Coronary artery (tissue), 2 donors: ENCODE data around the gene IKZF4.
A peak's percentile ranks its signal among the peaks of the same experiment; 100 is the strongest.
"Not testable (repeated sequence)": the region's sequence is repeated elsewhere in the genome, so short reads cannot be mapped to it uniquely, and the experiment has no call there.

Experiments
- DNase-seq: peaks from one replicate; pipeline ENCODE4 v3.0.0-alpha.2; 2017; ENCODE audit warnings: low spot score
- H3K27ac ChIP-seq, 2 donors: fragments of 200-600 bp; sonication (generic); one replicate each; pipeline ENCODE4 v1.5.1; 2016 to 2019
- H3K4me3 ChIP-seq: fragments of 200-600 bp; sonication (generic); 2 replicates; pipeline ENCODE4 v1.5.1; 2016; ENCODE audit warnings: mild to moderate bottlenecking, moderate library complexity
- TF ChIP-seq, protein P1 (sequence below): fragments of 200-600 bp; sonication (generic); IDR thresholded peaks from one replicate; pipeline ENCODE4 v1.5.1; 2019; ENCODE audit warnings: antibody characterized with exemption

Gene IKZF4

GRCh38 chr12:56001487-56002100 lies 19.2 kb upstream of the IKZF4 start:
- Histone ChIP-seq H3K4me3 (no peak overlapping the region), H3K27ac (no peak overlapping the region)
- no peak for DNase-seq
- TF ChIP-seq, protein P1, sequence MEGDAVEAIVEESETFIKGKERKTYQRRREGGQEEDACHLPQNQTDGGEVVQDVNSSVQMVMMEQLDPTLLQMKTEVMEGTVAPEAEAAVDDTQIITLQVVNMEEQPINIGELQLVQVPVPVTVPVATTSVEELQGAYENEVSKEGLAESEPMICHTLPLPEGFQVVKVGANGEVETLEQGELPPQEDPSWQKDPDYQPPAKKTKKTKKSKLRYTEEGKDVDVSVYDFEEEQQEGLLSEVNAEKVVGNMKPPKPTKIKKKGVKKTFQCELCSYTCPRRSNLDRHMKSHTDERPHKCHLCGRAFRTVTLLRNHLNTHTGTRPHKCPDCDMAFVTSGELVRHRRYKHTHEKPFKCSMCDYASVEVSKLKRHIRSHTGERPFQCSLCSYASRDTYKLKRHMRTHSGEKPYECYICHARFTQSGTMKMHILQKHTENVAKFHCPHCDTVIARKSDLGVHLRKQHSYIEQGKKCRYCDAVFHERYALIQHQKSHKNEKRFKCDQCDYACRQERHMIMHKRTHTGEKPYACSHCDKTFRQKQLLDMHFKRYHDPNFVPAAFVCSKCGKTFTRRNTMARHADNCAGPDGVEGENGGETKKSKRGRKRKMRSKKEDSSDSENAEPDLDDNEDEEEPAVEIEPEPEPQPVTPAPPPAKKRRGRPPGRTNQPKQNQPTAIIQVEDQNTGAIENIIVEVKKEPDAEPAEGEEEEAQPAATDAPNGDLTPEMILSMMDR: no peak

DNA sequence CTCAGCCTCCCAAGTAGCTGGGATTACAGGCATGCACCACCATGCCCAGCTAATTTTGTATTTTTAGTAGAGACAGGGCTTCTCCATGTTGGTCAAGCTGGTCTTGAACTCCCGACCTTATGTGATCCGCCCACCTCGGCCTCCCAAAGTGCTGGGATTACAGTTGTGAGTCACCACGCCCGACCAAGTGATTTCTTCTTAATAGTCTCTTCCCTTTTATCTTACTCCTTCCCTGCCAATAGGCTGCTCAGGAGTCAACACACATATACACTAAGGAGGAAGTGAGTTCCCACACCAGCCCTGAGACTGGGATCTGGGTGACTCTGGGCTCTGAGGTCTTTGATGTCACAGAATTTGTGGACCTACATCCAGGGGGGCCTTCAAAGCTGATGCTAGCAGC lies 17.5 kb upstream of the IKZF4 start:
- H3K4me3 ChIP-seq, DNase-seq, H3K27ac ChIP-seq: not testable (repeated sequence)

DNA sequence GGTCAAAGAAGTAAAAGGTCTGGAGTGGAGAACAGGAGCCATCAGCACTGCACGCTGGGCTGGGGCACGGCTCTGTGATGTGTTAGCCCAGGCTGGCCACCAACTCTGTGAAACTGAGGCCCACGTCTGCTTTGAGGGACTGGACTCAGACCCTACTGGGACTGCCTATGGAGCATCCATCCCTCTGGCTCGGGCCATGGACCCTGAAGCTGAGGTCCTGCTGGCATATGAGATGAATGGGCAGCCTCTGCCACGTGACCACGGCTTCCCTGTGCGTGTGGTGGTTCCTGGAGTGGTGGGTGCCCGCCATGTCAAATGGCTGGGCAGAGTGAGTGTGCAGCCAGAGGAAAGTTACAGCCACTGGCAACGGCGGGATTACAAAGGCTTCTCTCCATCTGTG lies 16.6 kb upstream of the IKZF4 start:
- no peak overlapping the region for H3K27ac ChIP-seq
- no peak overlapping the region for H3K4me3 ChIP-seq
- DNase-seq: no peak
- TF ChIP-seq, protein P1: no peak

GRCh38 chr12:56007564-56008559 lies 13.0 kb upstream of the IKZF4 start:
- Histone ChIP-seq H3K27ac (peak overlapping the region; percentile 93 to 96), H3K4me3 (peak overlapping the region; percentile 83)
- no peak for DNase-seq
- TF ChIP-seq, protein P1: no peak

- TF ChIP-seq, protein P1: no peak
- Histone ChIP-seq H3K4me3 (no peak overlapping the region), H3K27ac (no peak overlapping the region)
- no peak for DNase-seq
These were observed 10.7 kb upstream of the IKZF4 start for GRCh38 chr12:56010111-56010570.

DNA sequence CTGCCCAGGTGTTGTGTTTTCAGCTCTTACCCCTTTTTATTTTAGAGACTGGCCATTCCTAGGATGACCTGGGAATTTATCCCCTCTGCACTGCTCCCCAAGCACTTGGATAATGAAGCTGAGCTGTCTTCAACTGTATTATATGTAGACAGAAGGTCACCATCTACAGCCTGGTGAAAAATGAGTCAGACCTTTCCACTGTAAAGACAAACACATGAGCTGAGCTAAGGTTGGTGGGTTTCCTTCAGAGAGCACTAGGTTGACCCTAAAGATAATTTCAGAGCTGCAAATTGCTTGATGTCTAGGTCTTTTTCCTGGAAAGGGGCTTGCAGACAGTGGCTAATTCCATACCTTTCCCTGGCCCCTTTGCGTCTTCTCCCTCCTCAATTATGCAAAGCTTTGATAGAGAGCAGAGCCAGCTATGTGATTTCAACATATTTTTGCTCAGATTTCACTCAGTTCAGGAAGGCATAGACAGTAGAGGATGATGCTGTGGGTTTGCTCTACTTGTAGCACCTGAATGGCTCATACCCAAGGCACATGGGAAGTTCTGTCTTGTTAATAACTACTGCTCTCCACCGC lies 9.2 kb upstream of the IKZF4 start:
- H3K27ac ChIP-seq: no peak overlapping the region
- no peak overlapping the region for H3K4me3 ChIP-seq
- TF ChIP-seq, protein P1: no peak
- DNase-seq: no peak

GRCh38 chr12:56013482-56013881 lies 7.4 kb upstream of the IKZF4 start:
- no peak overlapping the region for H3K4me3 ChIP-seq
- TF ChIP-seq, protein P1: no peak
- DNase-seq: no peak
- H3K27ac ChIP-seq: no peak overlapping the region
